ENCODE measurements around the gene PPP1R2. TPM values are rescaled to one million over a fixed set of nuclear protein-coding genes. Genes with fewer than 3 reads are reported as not detected.

PPP1R2 gene
- polyA plus RNA-seq, 1 donor from 2014 or later = 113 TPM

GRCh38 chr3:195546130-195546560 lies 3.0 kb upstream of the PPP1R2 start:
- no peaks in the 10 kb centered on the region for H3K27me3 ChIP-seq (ENCODE audit: insufficient read depth, low read depth, low read length)
- H2AFZ ChIP-seq (ENCODE audit: low read depth, low read length) = no peak overlapping the region
- TF ChIP-seq RAD21 (conservative IDR thresholded peaks at IDR 0.05) (no peak), POLR2AphosphoS5 (IDR thresholded peaks at IDR 0.05) (no peak), EZH2 (IDR thresholded peaks at IDR 0.05; ENCODE audit: borderline replicate concordance, insufficient read depth, low read length, poor library complexity, severe bottlenecking) (no peak), SMC3 (conservative IDR thresholded peaks at IDR 0.05; ENCODE audit: poor library complexity) (no peak), REST (IDR thresholded peaks at IDR 0.05; ENCODE audit: borderline replicate concordance) (no peak), TAF1 (IDR thresholded peaks at IDR 0.05; ENCODE audit: low read depth) (no peak), EP300 (conservative IDR thresholded peaks at IDR 0.05; ENCODE audit: poor library complexity, severe bottlenecking) (no peak), MXI1 (conservative IDR thresholded peaks at IDR 0.05; ENCODE audit: poor library complexity, severe bottlenecking) (no peak)
- TF ChIP-seq, protein P1, sequence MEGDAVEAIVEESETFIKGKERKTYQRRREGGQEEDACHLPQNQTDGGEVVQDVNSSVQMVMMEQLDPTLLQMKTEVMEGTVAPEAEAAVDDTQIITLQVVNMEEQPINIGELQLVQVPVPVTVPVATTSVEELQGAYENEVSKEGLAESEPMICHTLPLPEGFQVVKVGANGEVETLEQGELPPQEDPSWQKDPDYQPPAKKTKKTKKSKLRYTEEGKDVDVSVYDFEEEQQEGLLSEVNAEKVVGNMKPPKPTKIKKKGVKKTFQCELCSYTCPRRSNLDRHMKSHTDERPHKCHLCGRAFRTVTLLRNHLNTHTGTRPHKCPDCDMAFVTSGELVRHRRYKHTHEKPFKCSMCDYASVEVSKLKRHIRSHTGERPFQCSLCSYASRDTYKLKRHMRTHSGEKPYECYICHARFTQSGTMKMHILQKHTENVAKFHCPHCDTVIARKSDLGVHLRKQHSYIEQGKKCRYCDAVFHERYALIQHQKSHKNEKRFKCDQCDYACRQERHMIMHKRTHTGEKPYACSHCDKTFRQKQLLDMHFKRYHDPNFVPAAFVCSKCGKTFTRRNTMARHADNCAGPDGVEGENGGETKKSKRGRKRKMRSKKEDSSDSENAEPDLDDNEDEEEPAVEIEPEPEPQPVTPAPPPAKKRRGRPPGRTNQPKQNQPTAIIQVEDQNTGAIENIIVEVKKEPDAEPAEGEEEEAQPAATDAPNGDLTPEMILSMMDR (IDR thresholded peaks at IDR 0.05; ENCODE audit: poor library complexity, severe bottlenecking) = no peak
- no peaks in the 10 kb centered on the region for H3K9me2 ChIP-seq (ENCODE audit: insufficient read depth, low read length)
- no peaks in the 10 kb centered on the region for H3K36me3 ChIP-seq (ENCODE audit: insufficient read depth, low read length)
- no peaks in the 10 kb centered on the region for H4K20me1 ChIP-seq (ENCODE audit: insufficient read depth)
- H3K27ac ChIP-seq (ENCODE audit: low read length) = no peak overlapping the region
- H3F3A ChIP-seq (ENCODE audit: insufficient read depth, low read length, poor library complexity, severe bottlenecking) = no peaks in the 10 kb centered on the region
- H3K4me2 ChIP-seq (ENCODE audit: low read length) = no peak overlapping the region
- H3K4me3 ChIP-seq (ENCODE audit: low read length) = no peak overlapping the region
- H3K9ac ChIP-seq (ENCODE audit: low read length) = no peak overlapping the region
- H3K9me3 ChIP-seq (ENCODE audit: low read length) = no peaks in the 10 kb centered on the region
- peaks cover 15% of the 10 kb centered on the region for H3K79me2 ChIP-seq (replicated peaks; ENCODE audit: insufficient read depth, low read length)

DNA sequence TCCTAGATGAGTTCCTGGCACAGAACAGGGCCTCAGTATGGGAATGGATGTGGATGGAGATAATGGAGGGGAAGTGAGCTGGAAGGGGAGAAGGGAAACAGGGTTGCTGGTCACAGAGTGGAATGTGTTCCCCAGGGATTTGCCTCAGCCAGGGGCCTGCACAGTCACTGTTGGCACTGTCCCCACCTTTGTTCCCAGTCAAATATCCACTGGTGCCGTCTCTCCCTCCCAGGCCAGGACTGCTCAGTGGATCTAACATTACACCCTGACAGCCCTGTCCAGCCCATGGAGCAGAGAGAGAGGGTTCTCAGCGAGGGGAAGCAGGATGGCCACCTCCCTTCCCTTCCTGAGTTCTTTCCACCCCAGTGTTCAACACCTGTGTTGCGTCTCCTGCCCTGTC lies 1.5 kb upstream of the PPP1R2 start:
- Histone ChIP-seq H3F3A (ENCODE audit: insufficient read depth, low read length, poor library complexity, severe bottlenecking) (no peaks in the 10 kb centered on the region), H3K9ac (ENCODE audit: low read length) (no peak overlapping the region), H3K4me3 (ENCODE audit: low read length) (no peak overlapping the region), H3K27me3 (ENCODE audit: insufficient read depth, low read depth, low read length) (no peaks in the 10 kb centered on the region), H2AFZ (ENCODE audit: low read depth, low read length) (no peak overlapping the region), H3K9me3 (ENCODE audit: low read length) (no peaks in the 10 kb centered on the region), H3K79me2 (replicated peaks; ENCODE audit: insufficient read depth, low read length) (peaks cover 30% of the 10 kb centered on the region), H3K9me2 (ENCODE audit: insufficient read depth, low read length) (no peaks in the 10 kb centered on the region), H4K20me1 (ENCODE audit: insufficient read depth) (no peaks in the 10 kb centered on the region), H3K36me3 (ENCODE audit: insufficient read depth, low read length) (no peaks in the 10 kb centered on the region), H3K27ac (ENCODE audit: low read length) (no peak overlapping the region), H3K4me2 (ENCODE audit: low read length) (no peak overlapping the region)
- no peak for TF ChIP-seq TAF1 (IDR thresholded peaks at IDR 0.05; ENCODE audit: low read depth)
- no peak for TF ChIP-seq SMC3 (conservative IDR thresholded peaks at IDR 0.05; ENCODE audit: poor library complexity)
- TF ChIP-seq, protein P1 (IDR thresholded peaks at IDR 0.05; ENCODE audit: poor library complexity, severe bottlenecking) = no peak
- no peak for TF ChIP-seq RAD21 (conservative IDR thresholded peaks at IDR 0.05)
- no peak for TF ChIP-seq EP300 (conservative IDR thresholded peaks at IDR 0.05; ENCODE audit: poor library complexity, severe bottlenecking)
- TF ChIP-seq EZH2 (IDR thresholded peaks at IDR 0.05; ENCODE audit: borderline replicate concordance, insufficient read depth, low read length, poor library complexity, severe bottlenecking) = no peak
- no peak for TF ChIP-seq REST (IDR thresholded peaks at IDR 0.05; ENCODE audit: borderline replicate concordance)
- no peak for TF ChIP-seq POLR2AphosphoS5 (IDR thresholded peaks at IDR 0.05)
- TF ChIP-seq MXI1 (conservative IDR thresholded peaks at IDR 0.05; ENCODE audit: poor library complexity, severe bottlenecking) = no peak
